Embryonic facial prominence (tissue), 1 donor: ENCODE results near the gene RAB3GAP2.
"Not testable (repeated sequence)": the region's sequence is repeated elsewhere in the genome, so short reads cannot be mapped to it uniquely, and the experiment has no call there.

Experiments used
- DNase-seq: peaks from one replicate; pipeline ENCODE4 v3.0.0-alpha.2; 2016; ENCODE audit errors: extremely low spot score

RAB3GAP2 gene

DNA sequence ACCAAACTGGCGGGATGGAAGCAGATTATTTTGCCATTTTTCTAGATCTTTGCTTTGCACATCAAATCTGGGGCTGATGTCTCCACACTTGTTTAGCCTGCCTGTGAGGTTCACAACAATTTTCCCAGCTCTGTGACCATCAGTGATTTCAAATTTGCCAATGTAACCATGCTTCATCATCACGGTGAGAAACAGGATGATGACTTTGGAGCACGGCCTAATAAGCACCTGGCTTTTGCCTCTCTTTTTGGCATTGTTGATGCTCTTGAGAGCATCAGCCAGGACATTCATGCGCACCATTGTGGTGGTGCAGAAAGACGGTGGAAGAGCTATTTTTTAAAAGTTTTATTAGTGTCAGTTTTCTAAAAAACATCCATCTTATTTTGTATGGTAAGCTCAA lies 128.2 kb downstream of the RAB3GAP2 start:
- no peak for DNase-seq

DNA sequence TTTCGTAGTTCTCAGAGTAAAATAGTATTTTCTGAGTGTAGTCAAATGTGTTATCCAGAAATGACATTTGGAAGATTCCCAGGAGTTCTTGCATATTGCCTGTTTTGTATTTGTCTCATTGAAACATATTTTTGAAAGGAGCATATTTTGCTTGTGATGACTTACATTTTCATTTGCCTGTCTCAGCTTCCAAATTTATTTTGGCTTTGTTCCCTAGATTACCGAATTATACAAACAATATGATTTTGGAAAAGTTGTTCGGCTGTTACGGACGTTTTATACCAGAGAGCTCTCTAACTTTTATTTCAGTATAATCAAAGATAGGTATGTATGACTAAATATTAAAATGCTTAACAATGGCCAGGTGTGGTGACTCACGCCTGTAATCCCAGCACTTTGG lies 132.3 kb downstream of the RAB3GAP2 start:
- no peak for DNase-seq

DNA sequence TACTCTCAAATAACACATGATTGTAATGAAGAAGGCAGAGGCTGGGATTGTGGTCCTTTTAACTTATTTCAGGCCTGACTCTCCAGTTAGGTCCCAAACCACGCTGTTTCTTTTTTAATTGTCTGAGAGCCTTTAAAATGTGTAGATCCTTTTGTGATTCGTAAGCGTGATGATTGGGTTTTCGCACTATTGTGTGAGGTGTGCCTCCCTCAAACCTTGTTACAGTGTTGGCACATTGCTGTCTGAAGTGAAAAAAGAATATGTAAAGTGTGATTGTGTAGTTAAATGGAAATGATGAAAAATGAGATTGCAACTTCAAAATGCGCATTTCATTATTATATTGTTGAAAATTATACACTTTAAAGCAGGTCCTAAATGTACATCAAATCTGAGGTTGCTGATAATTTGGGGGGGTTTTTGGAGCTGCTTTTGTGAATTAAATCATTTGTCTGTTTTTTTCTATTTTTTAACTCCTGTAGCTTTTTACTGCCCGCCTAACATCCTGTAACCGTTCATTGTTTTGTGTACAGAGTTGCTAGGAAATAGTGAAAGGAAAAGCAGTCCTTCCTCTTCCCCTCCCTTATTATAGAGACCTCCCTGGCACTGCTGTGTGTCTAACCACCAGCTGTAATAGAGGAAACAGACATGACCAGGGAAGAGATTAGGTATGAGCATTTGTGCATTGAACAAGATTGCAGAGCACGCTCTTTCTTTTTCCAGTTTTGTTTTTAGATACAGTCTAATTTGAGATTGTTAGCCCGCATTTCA lies 135.1 kb downstream of the RAB3GAP2 start:
- no peak for DNase-seq

GRCh38 chr1:220135755-220136154 lies 136.5 kb downstream of the RAB3GAP2 start:
- no peak for DNase-seq

- no peak for DNase-seq
These were observed 142.6 kb downstream of the RAB3GAP2 start for GRCh38 chr1:220129479-220130210.

DNA sequence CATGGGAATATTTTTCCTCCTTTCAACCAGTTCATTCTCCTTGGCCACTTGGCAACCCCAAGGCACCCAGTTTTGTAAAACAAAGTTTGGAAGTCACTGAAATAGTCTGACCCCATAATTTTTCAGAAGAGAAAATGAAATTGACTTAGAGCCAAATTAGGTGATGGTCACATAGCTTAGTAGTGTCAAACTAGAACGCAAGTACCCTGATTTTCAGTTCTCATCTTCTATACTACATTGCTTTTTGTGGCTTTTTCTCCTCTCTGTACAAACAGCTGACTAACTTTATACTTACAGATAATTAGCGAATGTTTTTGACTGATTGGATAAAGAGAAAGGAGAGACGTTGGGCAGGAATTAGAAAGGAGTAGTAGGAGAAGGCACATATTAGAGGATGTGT lies 145.2 kb downstream of the RAB3GAP2 start:
- no peak for DNase-seq

DNA sequence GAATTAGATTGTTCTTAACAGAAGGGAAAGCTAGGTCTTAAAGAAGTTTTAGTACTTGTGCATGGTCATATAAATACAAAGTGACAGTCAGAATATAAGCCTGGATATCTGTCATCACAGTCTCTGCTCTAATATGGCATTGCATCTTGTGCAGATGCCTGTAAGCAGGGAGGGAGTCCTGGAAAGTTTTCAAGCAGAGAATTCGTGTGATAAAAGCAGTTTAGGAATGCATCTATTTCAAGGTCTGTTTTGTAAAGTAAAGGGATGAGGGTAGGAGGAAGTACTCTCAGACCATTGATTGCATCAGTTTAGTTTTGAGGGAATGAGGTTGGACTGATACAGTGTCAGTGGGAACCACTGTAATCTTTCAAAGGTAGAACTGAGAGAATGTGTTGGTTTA lies 147.7 kb downstream of the RAB3GAP2 start:
- DNase-seq = no peak

GRCh38 chr1:220123889-220124288 lies 148.4 kb downstream of the RAB3GAP2 start:
- DNase-seq = no peak

DNA sequence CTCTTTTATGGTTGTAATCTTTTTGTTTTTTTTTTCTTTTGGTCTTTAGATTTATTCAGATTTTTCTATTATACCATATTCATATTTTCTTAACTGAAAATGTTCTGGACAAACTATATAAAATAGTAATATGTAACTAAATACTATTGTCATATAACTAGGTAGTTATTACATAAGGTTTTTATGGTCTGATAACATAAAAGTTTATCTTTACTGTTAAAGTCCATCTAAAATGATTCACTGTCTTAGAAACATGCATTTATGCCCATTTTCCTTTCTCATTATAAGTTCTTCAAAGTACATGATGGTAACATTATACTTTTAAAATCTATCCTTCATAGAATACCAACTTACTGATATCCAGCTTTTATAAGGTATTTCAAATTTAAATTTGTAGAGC lies 149.2 kb downstream of the RAB3GAP2 start:
- no peak for DNase-seq

GRCh38 chr1:220121791-220122530 lies 150.3 kb downstream of the RAB3GAP2 start:
- no peak for DNase-seq

- no peak for DNase-seq
These were observed 153.2 kb downstream of the RAB3GAP2 start for GRCh38 chr1:220119043-220119512.

DNA sequence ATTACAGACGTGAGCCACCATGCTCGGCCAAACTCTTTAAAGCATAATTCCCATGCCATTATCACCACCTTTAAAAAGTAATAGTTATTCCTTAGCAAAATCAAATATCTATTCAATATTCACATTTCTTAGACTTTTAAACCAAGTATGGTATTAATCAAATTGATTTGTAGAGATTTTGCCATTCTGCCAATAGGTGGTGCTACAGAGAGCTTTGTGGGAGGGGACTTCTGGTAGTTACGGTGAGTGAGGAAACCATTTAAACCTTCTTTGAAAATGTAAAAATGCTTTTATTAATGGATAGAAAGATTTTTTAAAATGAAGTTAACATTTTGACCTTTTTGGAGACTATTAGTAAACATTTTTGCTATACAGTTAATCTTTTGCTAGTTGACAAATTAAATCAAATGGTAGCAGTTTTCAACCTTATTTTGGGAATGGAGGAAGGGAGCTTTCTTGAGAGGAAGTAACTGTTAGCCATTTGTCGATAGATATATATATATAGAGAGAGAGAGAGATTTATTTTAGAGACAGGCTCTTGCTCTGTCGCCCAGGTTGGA lies 159.0 kb downstream of the RAB3GAP2 start:
- no peak for DNase-seq

GRCh38 chr1:220112600-220112999 lies 159.7 kb downstream of the RAB3GAP2 start:
- not testable (repeated sequence) for DNase-seq

- not testable (repeated sequence) for DNase-seq
These were observed 161.8 kb downstream of the RAB3GAP2 start for GRCh38 chr1:220110473-220110872.

DNA sequence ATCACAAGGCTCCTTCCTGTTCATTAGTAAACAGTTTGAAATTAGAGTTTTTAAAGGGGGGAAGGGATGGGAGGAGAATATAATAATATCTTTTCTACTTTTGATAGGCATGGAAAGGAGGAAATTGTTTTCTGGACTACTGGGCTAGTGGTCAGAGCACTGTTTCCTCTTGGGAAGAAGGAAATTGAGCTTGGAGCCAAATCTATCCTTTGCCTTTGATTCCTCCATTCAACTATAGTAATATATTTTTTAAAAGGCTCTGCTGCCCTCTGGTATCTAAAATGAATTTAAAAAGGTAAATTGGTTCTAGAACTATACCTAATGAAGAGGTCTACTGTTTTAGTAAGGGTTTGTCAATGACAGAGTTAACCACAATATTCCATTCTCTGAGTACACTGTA lies 172.4 kb downstream of the RAB3GAP2 start:
- DNase-seq = no peak
